HG03565 (cell line): ENCODE results near the gene SYP.

Experiments used
- ATAC-seq: cut with Tn5 transposase; IDR thresholded peaks from one replicate; pipeline ENCODE4 v1.9.1; 2021; ENCODE audit warnings: mild to moderate bottlenecking, moderate library complexity; ENCODE audit not compliant: unreplicated experiment

SYP gene

DNA sequence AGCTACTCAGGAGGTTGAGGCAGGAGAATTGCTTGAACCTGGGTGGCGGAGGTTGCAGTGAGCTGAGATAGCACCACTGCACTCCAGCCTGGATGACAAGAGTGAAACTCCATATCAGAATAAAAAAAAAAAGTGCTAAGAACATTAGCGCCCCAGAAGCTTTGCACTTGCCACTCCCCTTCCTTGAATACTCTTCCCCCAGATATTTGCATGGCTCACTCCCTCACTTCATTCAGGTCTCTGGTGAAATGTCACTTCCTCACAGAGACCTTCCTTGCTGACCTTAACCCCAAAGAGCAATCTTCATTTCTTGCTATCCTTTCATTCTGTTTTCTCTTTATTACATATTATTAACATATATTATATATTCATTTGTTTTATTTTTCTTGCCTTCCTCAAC lies 21.9 kb upstream of the SYP start:
- no peak for ATAC-seq

DNA sequence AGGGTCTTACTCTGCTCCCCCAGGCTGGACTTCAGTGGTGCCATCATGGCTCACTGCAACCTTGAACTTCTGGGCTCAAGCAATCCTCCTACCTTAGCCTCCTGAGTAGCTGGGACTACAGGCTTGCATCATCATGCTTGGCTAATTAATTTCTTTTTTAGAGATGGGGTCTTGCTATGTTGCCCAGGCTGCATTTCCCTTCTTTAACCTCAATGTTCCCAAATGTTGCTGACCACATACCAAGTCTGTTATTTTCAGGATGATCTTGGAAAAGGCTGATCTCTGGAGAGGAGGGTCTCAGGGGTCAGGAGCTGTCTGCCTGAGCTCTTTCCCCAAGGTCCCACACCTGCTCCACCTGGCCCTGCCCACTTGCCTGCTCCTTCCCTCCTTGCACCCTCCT lies 20.1 kb upstream of the SYP start:
- no peak for ATAC-seq

DNA sequence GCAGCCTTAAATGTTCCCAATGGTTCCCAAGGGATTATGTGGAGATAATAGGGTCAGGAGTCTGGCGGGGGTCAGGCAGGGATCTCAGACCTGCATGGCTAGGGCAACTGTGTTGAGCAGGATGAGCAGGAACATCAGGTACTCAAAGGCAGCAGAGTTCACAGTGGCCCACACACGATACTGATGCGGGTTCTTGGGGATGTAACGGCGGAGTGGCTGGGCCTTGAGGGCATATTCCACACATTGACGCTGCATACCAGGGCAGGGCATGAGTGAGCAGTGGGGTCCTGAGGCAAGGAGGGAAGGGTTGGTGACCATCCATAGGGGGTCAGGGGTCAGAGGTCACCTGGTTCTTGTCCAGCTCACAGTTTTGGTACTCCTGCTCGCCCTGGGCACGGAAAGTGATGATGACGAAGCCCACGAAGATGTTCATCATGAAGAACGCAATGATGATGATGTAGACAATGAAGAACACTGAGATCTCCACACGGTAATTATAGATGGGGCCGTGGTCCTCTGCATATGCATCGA lies 15.1 kb upstream of the SYP start:
- no peak for ATAC-seq

DNA sequence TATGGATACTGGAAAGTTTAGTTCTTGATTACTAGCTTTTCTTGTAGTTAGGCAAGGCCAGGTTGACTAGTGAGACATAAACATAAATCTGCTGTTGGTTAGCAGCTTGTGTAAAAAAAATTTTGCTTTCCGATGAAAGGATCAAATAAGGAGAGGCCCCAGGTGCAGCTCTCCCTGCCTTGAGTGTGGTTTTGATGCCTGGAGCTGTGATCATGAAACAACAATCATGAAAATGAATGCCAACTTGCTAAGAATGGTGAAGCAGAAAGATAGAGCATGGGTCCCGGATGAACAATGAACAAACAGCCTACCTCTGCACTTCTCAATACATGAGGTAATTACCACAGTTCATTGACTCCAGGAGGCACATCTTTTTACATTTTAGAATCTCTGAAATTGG lies 14.4 kb upstream of the SYP start:
- ATAC-seq, result no peak

DNA sequence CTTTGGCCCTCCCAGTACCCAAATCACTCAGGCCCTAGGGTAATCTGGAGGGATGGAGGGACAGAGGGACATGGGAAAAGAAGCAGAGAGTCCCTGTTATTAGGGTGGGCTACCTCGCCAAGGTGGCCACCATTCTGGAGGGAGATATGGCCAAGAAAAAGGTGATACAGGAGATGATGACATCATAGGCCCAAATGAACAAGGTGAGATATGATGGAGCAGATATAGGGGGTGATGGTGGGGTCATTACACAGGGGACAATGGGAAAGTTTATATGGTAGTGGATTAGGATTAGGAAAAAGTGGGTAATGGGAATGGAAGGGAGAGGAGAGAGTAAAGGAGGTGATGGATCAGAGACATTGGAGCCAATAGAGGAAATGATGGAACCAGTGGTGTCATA lies 12.9 kb upstream of the SYP start:
- ATAC-seq, result no peak

DNA sequence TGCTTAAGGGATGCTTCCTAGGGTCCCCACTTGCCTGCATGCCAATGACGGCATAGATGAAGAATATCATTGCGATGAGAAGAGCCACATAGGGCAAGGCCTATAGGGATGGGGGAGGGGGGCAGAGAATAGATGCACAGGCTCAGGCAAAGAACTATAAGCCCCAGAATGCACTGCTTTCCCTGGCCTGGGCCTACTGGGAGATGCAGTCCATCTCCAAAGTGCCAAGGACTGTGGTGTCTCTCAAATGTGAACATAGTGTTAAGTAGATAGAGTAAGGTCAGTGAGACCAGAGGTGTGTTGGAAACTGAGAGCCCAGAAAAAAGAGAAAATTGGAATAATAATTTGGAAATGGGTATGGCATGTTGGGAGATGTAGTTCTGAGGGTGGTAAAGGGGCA lies 12.2 kb upstream of the SYP start:
- no peak for ATAC-seq

DNA sequence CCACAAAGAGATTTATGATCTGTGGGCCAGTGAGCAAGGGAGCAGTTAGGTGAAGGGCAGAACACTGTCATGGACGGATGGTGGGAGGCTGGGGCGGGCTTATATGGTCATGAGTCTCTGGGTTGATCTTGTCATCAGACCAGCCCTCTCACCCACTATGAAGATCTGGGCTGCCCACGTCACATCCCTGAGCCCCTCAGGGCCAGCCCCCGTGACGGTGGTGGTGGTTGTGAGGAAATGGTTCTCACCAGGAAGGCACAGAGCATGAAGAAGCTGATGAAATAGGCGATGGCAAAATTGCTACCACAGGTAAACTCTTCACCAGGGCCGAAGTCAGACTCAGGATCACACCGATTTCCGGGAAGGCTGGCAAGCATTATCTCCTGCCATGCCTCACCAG lies 11.1 kb upstream of the SYP start:
- no peak for ATAC-seq

DNA sequence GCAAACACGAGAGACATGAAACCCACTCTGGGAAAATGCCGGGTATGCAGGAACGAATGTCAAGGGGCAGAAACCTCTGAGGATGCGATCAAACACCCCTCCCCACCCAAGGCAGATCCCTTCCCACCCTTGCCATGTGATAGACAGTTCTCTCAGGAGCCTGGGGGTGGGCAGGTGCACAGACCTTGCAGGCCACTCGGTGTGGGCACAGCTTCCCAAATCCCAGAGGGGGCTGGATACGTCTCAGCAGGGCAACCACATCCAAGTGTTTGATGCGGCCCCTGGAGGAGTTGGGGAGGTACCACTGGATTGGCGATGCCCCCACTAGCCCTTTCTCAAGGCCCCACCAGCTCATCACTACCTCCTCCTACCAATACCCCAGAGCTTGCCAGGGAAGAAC lies 10.4 kb upstream of the SYP start:
- ATAC-seq, result no peak

DNA sequence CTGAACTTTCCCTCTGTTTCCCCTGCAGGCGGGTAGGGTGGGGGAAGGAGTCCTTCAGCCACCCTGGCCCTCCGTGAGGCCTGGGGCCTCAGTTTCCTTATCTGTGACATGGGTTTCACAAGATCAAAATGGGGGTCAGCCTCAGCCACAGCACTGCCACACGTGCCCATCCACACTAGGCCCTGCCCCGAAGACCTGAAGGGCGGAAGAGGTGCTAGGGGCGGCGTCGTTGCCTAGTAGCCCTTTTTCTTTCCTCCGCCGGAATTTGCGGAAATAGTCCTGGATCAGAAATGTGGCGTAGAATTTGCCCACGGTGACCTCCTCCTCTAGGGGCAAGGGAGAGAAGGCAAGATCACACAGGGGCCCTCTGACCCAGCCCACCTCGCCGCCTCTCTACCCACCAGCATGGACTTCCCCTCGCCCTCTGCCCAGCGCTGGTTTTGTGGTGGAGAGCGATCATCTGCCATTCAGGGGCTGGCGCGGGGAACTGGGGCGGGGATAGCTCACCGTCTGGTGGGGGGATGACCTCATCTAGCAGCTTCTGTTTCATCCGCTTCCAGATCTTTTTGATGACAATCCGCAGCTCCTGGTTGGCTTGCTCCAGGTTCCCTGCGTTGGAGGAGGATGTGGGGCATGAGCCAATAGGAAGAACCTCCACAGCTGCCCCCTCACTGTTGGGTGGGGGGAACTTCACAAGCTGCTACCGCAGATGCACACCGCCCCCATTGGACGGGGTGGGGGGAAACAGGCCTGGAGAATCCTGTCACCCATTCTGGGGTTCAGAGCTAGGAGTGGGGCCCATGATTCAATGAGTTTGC lies 9.7 kb upstream of the SYP start:
- no peak for ATAC-seq

DNA sequence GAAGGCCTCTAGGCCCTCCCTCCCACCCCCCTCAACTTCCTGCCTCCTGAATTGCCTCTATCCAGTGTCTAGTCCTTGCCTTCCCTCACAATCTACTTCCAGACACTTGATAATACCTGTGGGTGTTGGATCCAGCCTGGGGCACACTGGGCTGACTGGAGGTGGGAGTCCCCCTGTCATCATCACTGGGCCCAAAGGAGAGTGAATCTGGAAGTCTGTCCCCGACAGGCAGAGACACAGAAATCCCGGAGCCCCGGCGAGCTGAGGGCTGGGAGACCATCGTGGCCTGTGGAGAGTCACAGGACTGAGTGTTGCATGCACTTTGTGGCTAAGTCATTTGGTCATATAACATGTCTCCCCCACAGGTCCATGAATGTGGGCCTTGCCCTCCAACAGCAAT lies 8.4 kb upstream of the SYP start:
- ATAC-seq, result no peak

DNA sequence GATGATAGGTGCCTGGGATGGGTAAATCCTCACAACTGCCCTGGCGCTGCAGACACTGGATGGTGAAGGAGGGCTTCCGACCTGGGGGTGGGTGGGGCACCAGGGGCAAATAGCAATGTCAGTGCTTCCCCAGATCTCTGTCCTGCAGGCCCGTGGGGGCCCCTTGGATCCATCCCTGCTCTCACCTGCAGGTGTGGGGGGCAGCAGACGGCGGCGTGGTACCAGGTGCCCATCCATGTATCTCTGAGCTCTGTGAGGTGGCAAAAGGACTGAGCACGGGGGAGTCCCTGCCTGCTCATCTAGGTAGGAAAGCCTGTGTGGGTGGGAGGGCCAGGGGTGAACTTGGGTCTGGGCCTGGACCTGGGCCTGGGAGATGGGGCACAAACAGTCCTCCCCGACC lies 6.5 kb upstream of the SYP start:
- no peak for ATAC-seq

DNA sequence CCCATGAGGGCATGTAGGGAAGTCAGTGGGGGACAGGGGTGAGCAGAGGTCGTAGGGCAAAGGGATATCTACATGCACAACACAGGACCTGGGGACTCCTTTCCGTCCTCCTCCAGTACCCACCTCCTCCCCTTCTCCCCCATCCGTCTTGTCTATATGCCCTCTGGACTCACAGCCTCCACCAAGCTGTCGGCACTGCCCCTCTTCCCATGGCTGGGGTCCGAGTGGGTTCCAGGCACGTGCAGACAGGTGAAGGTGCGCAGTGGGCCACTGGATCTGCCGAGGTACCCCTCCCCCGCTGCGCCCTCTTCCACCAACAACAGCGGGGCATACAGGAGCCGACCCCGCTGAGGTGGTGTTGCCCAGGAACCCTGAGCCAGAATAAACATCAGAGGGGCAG lies 5.5 kb upstream of the SYP start:
- ATAC-seq, result no peak

DNA sequence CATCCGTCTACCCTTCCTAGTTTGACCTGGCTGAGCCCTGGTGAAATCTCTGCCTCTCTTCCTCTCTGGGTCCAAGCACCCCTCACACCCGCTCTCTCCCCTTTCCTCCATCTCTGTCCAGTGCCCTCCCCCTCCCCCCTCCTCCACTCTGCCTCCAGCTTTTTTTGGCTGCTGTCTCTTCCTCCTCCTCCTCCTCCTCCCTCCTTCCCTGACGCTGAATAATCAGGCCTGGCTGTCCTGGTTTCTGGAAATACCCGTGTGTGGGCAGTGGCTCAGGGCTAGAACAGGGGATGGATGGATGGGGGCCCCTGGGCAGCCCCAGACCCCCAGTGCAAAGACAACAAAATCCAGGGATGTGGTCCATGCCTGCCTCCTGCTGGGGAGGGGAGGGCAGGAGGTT lies 4.7 kb upstream of the SYP start:
- no peak for ATAC-seq

DNA sequence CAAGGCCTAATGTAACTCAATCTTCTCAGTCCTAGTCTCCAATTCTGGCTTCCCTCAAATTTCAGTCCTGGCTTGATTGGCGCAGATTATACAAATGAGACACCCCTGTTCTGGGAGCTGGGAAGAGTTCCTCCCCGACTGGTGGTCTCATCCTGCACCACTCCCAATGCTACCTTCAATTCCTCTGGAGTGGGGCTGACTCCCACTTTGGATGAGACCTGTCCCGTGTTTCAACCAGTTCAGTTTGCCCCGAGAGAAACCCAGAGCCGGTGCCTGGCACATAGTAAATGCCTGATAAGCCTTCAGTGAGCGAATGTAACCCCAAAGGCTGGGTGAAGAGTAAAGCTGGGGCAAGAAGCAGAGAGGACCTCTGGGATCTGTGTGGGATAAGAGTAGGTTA lies 4.0 kb upstream of the SYP start:
- no peak for ATAC-seq

DNA sequence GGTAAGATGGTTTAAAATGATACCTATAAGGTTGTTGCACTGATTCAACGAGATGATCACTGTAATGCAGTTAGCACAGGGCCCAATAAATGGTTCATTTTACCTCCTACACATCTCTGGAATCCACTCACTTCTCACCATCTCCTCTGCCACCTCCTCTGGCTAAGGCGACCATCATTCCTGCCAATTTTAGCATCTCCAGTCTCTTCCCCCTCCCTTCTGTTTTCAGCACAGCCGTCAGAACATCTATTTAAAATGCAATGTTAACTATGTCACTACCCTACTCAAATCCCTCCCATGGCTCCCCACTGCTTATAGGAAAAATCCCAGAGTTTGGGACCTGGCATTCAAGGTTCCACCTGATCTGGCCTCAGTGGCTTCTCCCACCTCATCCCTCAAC lies 3.5 kb upstream of the SYP start:
- no peak for ATAC-seq

DNA sequence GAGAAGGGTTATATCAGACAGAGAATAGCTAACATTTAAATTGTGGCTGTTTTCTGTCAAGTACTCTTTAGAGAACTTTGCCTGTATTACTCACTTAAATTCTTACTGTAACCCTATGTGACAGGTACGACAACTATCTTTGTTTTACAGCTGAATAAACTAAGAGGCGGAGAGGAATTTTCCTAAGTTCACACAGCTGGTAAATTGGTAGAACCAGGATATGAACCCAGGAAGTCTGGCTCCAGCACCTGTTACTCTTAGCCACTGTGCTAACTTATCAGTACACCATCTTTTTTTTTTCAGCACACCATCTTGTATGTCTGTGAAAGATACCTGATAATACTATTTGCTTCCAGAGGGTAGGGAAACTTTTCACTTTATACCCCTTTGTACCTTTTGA lies 2.0 kb upstream of the SYP start:
- no peak for ATAC-seq

DNA sequence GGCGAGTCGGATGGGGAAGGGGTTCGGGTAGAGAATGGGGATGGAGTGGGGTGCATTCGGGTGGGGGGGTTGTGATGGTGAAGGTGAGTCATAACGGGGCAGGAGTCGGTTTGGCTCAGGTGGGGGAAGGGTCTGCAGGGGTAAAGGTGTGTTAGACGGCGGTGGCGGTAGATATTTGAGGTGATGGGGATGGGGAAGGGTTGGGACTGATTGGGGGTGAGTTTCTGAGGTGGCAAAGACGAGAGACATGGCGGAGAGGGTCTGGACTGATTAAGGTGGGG lies 738 bp downstream of the SYP start:
- ATAC-seq, result no peak

DNA sequence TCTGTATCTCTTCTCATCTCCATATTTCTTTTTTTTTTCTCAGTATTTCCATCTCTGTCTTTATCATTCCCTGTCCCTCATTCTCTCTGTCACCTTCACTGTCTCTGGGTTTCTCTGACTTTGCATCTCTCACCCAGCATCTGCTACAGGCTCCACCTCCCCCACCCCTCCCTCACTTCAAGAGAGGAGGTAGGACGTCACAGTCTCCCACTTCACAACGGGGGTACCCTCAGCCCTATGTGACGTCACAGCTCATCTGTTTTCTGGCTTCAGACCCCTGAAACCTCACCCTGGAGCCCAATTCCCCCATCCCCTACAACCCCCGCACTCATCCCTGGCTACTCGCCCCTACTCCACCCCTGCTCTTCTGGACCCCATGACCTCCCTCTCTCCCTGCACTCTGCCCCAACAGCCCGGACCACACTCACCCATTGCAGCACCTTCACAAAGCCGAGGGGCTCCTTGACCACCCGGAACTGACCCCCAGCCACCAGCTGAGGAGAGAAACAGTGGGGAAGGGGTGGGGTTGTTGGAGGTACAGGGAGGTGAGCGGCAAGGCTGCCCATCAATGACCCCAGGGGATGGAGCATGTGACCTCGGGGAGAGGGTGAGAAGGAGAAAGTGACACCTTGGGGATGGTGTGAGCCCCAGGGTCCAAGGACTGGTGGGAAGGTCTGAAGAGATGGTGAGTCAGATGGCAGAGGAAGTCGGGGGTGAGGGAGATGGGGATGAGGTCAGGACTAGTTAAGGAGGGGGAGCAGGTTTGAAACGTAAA lies 1.3 kb downstream of the SYP start:
- no peak for ATAC-seq

DNA sequence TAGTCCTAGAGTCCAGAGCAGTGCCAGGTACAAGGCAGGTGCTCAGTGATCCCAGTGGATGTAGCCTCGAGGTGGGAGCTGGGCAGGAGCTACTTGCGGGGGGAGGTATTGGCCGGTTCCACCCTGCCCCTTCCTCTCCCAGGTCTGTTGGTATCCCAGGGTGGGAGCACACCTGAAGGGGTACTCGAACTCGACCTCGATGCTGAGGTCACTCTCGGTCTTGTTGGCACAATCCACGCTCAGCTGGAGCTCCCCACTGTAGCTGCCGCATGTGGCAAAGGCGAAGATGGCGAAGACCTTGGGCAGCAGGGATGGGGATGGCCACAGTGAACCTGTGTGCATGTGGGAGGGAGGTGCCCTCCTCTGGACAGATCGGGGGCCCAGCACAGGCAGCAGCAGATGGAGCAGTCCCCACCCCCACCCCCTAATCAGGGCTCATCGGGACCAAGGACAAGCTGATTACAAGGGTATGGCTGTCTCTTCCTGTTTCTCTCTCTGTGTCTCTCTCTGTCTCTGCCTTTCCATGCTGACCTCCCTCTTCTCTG lies 2.4 kb downstream of the SYP start:
- ATAC-seq, result no peak

DNA sequence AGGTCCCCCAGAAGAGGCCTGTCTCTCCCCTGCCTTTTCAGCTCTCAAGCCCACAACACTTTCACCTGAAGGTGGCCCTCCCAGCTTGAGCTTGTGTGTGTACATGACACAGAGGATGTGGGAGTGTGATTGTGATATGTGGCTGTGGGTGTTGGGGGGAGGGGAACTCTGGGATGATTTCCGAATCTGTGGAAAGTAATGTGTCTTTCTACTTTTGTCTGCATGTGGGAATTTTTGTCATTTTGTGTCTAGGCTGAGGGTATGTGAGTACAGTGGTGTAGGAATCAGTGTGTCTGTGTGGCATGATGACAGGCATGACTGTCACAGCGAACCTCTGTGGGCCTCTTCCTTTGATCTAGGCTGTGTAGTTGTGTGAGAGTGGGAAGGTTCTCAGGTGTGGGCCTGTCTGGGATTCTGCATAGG lies 6.4 kb downstream of the SYP start:
- ATAC-seq, result no peak

DNA sequence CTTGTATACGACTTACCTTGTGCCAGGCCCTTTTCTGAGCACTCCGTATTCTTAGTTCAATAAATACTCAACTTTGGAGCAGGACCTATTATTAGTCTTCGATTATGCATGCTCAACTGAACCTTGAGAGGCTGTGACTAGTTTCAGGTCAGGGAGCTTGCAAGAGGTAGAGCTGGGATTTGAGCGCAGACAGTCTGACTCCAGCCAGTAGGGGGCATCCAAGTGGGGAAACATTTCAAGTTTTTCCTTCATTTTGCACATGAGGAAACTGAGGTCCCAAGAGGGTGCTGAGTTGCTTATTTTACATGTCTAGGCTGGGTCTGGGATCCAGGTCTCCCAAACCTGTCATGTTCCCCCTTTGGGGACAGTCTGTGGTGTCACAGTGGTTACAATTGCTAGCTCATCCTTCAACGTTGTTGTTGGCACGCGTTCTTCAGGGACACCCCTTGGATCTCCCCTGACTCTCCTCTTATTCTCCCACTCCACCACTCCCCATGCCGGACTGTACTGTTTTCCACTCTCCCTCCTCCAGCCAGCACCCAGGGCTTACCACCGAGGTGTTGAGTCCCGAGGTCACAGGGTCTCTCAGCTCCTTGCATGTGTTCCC lies 7.2 kb downstream of the SYP start:
- no peak for ATAC-seq

DNA sequence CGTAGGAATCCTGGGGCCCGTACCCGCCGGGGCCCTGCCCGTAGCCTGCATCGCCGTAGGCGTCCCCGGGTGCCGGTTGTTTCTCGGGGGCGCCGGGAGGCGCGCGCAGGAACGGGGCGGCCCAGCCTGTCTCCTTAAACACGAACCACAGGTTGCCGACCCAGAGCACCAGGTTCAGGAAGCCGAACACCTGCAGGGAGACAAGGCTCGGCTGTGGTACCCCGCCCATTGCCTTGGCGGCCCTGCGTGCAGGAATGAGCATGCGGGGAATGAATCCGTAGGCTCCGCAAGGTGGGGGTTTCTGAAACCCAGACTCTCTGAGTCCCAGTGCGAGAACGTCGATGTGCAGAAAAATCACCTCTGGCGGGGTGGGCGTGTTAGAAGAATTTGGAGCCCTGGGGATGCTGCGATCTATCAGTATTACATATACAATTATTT lies 8.4 kb downstream of the SYP start:
- ATAC-seq, result peak; percentile 7
